ENCODE measurements around the gene OR52E8. TPM values are rescaled to one million over a fixed set of nuclear protein-coding genes. Genes with fewer than 3 reads are reported as not detected.

OR52E8 gene
- total RNA-seq, 1 donor from 2014 or later: not detected

DNA sequence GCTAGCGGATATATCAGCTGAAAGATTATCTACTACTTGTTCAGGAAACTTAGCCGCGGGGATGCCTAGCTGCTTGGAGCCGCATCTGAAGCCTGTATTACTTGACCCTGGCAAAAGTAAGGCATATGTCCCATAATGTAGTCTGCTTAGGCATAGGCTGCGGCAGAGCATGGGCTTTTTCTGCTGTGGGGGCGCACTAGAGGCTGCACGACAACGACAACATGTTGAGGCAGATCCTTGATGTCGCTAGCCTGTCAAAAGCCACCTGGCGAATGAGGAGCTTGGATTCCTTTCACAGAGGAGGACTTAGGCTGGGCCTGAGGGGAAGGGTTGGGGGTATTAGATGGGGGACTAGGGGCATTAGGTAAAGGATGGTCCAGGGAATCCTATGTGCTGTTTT, 49.9 kb downstream of the OR52E8 start:
- DNase-seq: no peak

Other genes with a start within 250 kb of the OR52E8 start
- 2.8 TPM for gene TRIM34, start 232.7 kb downstream of the OR52E8 start, total RNA-seq
- gene TRIM5, start 172.6 kb downstream of the OR52E8 start, total RNA-seq: 3.9 TPM
- gene TRIM22, start 167.9 kb downstream of the OR52E8 start, total RNA-seq: 11.2 TPM
- not detected for gene OR56B1, start 121.2 kb downstream of the OR52E8 start, total RNA-seq
- gene OR52N4, start 103.4 kb downstream of the OR52E8 start, total RNA-seq: not detected
- not detected for gene OR52N5, start 74.3 kb downstream of the OR52E8 start, total RNA-seq
- not detected for gene OR52N1, start 66.4 kb downstream of the OR52E8 start, total RNA-seq
- gene OR52N2, start 48.8 kb downstream of the OR52E8 start, total RNA-seq: not detected
- gene OR52E6, start 15.8 kb downstream of the OR52E8 start, total RNA-seq: not detected
- gene OR52E4, start 22.9 kb upstream of the OR52E8 start, total RNA-seq: not detected
- not detected for gene OR52E5, start 35.5 kb upstream of the OR52E8 start, total RNA-seq
- not detected for gene OR56A3, start 84.6 kb upstream of the OR52E8 start, total RNA-seq
- gene OR56A5, start 110.8 kb upstream of the OR52E8 start, total RNA-seq: not detected
- not detected for gene OR52L1, start 129.3 kb upstream of the OR52E8 start, total RNA-seq
- gene OR56A4, start 149.3 kb upstream of the OR52E8 start, total RNA-seq: under 0.01 TPM
- under 0.01 TPM for gene OR56A1, start 173.1 kb upstream of the OR52E8 start, total RNA-seq
- not detected for gene OR56B4, start 250.0 kb upstream of the OR52E8 start, total RNA-seq